GM19328 (cell line): ENCODE data around the gene FGF6.
"Not testable (repeated sequence)": the region's sequence is repeated elsewhere in the genome, so short reads cannot be mapped to it uniquely, and the experiment has no call there.

Source experiments
- ATAC-seq: cut with Tn5 transposase; IDR thresholded peaks from one replicate; pipeline ENCODE4 v1.9.1; 2021; ENCODE audit warnings: mild to moderate bottlenecking, moderate library complexity; ENCODE audit not compliant: unreplicated experiment

FGF6 gene

DNA sequence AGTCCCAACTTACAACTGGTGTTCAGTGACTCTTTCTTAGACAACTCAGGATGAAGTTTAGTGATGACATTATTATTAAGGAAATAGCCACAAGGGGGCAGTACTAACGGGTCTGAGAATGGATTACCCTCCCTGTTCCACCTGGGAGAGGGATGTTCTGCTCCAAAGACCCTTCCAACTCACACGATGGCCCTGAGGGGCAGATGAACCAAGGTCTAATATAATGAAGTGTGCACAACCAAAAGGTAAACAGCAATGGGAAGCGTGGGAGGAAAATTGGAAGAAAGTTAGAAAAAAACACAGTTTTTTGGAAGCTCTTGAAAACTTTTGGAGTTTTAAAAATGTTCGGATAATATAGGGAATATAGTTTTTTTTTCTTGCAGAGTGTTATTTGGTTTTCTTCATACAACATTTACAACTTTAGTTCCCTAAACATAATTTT, 24.0 kb downstream of the FGF6 start:
- ATAC-seq: no peak

DNA sequence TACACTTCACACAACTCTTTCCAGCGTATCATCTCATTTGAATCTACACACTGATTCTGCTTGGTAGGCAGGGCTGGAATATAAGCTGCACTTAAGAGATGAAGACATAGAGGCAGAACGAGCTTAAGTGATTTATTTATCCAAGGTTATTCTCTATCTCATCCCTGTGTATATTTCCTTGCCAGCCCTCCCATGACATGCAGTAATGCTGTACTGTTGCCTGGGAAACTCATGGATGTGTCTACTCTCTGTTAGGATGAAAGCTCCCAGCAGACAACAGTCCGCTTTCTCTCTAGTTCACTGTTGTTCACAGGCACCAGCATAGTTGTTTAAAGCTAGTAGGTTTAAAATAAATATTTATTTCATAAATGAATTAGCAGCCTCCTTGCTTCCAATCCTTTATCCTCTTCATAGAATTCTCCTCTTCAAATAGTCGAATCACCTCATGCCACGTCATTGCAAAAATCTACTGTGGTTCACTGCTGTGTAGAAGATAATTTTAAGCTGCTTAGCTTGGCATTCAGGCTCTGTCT, 25.4 kb downstream of the FGF6 start:
- ATAC-seq: no peak

DNA sequence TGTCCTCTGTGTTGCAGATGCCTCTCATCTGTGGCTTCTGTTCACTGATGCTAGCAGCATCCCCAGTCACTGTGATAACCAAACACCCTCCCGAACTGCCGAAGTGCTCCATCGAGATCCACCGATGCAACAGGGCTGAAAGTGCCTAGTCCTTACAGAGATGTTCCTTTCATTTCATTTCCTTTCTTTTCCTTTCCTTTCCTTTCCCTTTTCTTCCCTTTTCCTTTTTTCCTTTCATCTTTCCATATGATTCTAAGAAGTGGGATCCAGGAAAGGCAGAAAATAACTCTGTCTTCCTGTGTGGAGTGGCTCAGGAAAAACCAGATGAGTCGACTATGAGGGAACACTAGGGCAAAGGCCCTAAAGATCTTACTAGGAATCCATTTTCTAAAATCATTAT, 26.7 kb downstream of the FGF6 start:
- ATAC-seq: no peak

DNA sequence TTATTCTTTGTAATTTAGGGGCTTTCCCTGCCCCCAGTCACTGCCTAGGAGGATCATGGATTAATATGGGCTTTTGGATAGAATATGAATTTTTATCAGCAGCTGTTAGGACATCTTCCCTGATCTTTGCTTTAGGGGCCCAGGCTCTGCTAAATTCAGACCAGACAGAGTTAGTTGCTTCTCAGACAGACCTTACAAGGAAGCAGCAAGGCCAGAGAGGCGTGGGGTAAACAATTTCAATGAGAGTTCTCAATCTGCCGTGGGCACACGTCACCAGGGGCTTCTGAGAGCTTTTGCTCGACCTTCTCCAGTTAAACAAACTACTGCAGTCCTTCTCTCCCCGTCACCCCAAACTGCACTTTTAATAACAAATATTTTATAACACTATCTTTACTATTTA, 27.7 kb downstream of the FGF6 start:
- ATAC-seq: no peak

DNA sequence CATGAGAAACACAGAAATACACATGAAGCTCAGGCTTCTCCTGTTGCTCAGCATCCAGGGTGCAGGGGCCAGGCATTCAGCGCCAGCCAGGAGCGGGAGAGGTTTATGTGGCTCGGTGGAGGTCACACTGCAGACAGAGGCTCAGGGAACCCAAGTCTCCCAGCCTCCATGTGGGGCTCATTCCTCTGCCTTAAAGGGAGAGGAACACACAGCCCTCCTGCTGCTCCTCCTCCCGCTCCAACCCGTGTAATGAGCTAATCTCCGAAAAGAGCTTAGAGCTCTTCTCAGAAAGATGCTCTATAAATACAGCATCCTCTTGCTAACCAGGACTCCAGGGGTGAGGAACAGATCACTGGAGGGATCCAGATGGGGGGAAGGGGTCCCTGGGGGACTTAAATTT, 28.2 kb downstream of the FGF6 start:
- no peak for ATAC-seq

DNA sequence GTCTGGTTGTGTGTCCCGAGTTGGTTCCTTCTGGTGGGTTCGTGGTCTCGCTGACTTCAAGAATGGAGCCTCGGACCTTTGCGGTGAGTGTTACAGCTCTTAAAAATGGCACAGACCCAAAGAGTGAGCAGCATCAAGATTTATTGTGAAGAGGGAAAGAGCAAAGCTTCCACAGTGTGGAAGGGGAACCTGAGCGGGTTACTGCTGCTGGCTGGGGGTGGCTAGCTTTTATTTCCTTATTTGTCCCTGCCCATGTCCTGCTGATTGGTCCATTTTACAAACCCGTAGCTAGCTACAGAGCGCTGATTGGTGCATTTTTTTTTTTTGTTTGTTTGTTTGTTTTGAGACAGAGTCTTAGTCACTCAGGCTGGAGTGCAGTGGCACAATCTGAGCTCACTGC, 29.3 kb downstream of the FGF6 start:
- no peak for ATAC-seq

DNA sequence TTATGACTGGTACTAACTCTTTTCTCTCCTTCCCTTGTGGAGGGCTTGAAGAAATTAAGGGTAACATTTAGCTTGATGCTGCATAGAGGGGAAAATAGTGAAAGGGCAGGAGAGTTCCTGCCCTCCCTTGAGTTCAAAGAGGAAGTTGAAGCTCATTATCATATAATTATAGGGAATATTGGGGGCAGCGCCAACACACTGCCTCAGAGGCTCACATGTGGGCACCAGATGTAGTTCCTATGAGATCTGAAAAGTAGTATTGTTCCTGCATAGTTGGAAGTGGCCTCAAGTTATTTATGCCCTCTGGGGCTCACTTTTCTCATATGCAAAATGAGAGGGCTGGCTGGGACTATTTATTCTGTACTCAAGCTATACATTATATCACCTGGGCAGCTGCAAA, 33.1 kb downstream of the FGF6 start:
- ATAC-seq: no peak

DNA sequence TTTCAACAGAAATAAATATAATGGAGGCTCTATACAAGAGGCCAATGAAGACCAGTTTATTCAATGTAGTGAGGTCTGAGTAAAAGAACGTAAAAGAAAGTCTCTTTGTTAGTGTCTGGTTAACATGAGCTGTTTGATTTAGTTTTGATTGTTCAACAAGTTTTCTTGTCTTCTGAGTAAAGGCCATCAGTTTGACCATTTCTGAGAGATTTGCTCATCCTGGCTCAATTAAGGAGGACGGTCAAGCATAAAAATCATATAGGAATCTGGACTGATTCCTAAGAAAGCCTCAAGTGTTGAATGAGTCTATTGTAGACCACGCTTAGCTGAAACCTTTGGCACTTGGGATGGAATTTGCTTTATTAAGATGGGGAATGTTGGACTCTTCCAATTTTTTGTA, 33.6 kb downstream of the FGF6 start:
- no peak for ATAC-seq

DNA sequence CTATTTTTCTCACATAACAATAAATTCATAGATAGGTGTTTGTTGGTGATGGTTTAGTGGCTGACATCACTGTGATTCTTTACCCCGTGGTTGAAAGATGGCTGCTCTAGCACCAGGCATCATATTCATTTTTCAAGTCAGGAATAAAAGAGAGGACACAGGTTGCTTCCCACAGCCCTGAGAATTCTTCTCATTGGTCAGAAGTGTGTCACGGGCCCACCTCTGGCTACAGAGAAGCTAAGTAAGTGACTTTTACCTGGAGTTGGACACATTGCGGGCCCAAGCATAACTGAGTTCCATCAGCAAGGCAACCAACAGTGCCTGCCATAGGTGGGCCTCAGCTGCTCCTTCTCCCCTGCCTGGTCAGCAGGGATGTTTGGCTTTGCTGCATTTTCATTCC, 38.5 kb downstream of the FGF6 start:
- no peak for ATAC-seq

DNA sequence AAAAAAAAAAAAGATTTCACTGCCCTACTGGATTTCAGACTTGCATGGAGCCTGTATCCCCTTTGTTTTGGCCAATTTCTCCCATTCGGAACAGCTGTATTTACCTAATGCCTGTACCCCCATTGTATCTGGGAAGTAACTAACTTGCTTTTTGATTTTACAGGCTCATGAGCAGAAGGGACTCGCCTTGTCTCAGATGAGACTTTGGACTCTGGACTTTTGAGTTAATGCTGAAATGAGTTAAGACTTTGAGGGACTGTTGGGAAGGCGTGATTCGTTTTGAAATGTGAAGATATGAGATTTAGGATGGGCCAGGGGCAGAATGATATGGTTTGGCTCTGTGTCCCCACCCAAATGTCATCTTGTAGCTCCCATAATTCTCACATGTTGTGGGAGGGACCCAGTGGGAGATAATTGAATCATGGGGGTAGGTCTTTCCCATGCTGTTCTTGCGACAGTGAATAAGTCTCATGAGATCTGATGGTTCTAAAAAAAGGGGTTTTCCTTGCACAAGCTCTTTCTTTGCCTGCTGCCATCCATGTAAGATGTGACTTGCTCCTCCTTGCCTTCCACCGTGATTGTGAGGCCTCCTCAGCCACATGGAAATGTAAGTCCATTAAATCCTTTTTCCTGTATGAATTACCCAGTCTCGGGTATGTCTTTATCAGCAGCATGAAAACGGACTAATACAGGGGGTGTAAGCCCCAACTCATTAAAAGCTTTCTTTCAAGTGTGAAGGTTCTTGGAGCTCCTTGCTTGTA, 40.6 kb downstream of the FGF6 start:
- ATAC-seq: not testable (repeated sequence)

DNA sequence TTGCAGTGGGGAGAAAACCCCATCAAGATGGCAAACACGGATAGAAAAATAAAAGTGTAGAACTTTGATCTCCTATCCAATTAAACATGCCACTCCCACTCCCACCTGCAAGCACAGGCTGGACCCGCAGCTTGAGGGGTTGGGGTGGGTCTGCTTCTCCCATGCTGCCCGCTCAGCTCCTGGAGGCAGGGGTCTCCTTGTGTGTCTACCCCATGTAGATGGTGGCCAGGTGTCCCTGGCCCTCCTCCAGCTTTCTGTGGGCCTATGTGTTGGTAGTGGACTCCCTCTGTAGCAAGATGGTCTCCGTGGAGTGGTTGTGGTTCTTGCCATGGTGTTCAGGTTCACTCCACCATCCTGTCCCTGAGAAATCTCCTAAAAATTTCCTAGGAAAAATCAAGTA, 42.6 kb downstream of the FGF6 start:
- ATAC-seq: no peak

DNA sequence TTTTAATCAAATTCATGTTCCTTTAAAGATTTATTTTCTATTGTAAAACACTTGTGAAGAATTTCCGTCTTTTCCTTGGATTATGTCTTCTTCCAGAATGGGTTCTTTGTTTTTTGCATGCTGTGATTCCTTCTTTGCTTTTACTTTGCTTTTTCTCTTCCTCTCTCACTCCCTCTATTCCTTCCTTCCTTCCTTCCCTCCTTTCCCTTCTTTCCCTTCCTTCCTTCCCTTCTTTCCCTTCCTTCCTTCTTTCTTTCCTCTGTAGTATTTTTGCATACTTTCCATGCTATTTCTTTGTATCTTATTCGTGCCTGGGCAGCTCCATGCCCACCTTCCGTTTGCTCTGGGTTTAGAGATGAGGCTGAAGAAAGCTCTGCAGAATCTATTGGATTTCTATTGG, 44.5 kb downstream of the FGF6 start:
- ATAC-seq: no peak

DNA sequence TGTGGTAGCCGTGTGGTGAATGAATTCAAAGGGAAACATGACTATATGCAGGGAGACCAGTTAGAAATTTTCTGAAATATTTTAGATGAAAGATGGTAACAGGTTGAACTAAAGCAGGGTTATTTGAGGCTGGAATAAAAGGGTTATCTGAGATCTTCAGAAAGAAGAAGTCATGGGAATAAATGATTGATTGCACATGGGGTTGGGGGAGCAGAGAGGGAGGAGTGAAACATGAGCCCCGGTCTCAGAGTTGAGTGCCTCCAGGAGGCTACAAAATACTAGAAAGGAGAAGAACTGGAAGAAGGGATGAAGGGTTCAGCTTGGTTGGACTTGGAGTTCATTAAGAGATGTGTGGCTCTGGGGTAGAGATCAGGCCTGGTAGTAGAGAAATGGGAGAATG, 49.8 kb downstream of the FGF6 start:
- ATAC-seq: no peak

DNA sequence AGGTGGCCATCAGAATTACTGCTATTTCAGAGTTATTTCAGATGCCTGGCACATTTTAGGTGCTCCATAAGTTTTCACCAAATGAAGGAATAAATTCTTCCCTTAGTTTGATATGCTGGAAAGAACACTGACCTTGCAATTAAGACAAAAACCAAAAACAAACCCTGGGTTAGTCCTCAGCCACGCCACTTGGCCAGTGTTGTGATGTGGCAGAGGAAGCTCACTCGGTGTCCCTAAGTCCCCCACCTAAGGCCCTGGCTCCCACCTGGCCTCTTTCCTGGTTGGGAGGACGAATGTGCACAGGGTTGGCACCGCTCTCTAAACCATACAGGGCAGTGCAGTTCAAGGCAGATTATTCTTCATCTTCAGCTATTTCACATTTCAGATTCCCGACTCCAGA, 52.4 kb downstream of the FGF6 start:
- no peak for ATAC-seq

DNA sequence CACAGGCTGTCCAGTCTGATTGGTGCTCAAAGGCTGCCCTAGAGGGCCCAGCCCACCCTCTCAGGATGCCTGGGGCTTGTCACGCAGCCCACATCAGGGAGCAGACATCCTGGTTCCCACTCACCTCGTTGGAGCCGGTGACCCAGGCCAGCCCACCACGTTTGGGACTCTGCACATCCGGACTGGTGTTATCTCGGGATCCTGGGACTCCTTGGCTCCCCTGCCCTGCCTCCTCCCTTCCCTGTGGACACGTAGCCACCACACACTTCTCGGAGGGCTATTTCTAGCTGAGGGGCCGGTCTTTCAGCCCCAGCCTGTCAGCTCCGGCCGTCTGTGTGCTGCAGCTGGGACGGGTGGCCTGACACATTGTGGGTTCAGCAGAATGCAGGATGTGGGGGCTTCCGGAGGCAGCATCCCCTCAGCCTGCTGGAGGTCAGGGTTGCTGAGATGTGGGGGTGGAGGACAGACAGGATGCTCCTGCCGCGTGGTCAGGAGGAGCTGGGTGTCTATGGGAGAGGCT, 53.3 kb downstream of the FGF6 start:
- no peak for ATAC-seq

DNA sequence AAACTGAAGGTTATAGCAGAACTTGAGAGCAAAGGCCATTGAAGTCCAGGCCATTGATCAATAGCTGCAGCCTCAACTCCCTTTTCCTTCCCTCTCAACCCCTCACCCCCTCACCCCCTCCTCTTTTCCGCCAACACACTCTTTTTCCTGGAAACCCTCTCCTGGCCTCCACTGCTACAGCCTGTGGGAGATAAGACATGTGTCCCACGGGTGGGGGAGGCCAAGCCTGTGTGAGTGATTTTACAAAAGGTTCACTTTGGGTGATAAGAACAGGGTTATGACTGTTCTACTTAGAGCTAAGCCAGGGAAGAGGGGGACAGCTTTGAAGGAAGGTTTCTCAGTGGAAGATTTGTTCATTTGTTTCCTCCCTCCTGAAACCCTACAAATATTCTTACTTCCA, 57.0 kb downstream of the FGF6 start:
- ATAC-seq: no peak

DNA sequence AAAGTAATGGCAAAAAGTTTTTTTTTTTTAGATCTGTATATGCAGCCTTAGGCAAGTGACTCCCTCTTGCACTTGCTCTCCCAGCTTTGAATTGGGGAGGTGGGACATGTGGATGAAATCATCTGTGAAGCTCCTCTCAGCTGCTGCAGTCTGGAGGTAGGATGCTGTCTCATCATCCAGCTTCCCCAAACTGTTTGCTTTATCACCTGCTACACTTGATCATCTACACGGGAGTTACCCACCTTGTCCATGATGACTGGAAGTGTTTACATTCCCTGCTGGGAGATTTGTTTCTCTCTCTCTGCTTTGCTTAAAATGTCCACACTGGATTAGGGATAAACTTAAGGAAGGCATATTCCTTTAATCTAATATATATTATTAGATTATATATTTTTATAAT, 57.6 kb downstream of the FGF6 start:
- ATAC-seq: no peak

DNA sequence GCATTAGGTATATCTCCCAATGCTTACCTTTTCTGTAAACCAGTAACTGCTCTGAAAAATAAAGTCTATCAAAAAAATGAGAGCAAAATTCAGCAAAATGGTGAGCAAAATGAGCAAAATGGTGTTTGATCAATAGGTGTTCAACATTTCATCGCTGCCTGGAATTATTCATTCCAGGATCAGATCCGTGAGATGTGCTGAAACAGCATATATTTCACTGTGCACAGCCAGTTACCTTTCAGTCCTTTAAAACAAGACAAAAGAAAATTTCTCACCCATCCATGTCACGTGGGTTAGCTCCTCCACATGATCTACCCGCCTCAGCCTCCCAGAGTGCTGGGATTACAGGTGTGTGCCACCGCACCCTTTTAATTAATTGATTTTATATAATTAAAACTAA, 58.0 kb downstream of the FGF6 start:
- no peak for ATAC-seq

DNA sequence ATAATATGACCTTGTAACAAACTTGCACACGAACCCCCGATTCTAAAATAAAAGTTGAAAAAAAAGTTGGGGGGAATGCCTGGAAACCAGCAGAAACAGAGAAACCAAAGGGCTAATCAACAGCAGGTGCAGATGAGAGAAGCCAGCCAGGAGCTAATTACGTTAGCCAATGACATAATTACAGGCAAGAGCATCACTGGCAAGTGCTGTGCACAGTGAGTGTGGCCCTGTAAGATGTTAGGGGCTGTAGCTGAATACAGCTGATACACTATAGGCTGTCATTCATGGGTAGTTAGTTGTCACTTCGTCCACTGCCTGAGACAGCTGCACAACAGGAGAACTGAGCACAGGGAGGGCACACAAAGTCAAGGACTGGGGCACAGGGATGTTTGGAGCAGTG, 58.8 kb downstream of the FGF6 start:
- no peak for ATAC-seq
